ENCODE results near the gene SAMD4A. TPM values are rescaled to one million over a fixed set of nuclear protein-coding genes. Genes with fewer than 3 reads are reported as not detected.

Gene SAMD4A
- total and polyA plus RNA-seq, 2 of the 4 experiments (the other 2 are of a cell fraction): 22.9 to 38.2 TPM

DNA sequence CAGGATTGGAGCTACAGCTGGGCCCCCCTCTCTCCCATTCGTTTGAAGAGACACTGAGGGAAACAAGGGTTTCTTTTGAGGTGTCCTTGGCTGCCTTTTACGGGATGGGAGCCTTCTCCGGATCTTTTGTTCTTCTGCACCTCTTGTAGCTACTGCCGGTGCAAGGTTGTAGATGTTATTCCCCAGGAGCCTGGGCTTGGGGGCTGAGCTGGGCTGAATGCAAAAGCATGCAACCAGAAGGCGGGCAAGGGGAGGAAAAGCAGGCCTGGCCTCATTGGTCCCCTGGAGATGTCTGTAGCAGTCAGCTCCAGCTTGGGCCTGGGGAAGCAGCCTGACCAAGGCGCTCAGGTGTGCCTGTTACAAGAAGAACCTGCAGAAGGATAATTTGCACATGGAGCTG, 225.4 kb downstream of the SAMD4A start:
- Histone ChIP-seq H2AK9ac (replicated peaks; ENCODE audit: low read depth, low read length, poor library complexity) (no peak overlapping the region), H3K36me3 (ENCODE audit: control insufficient read depth, insufficient read depth, low read length) (peaks cover 39% of the 10 kb centered on the region), H2BK20ac (ENCODE audit: low read depth, low read length) (no peak overlapping the region), H3K27ac (ENCODE audit: insufficient read depth, low read length) (no peak overlapping the region), H2BK15ac (ENCODE audit: low read depth, low read length) (no peak overlapping the region), H4K5ac (ENCODE audit: low read depth, low read length) (no peak overlapping the region), H2BK5ac (ENCODE audit: low read depth, low read length, poor library complexity, severe bottlenecking) (no peak overlapping the region), H4K20me1 (ENCODE audit: insufficient read depth, low read length) (0 out of 2 replicates have a peak, but pooled peaks cover 6% of the 10 kb centered on the region), H2BK120ac (ENCODE audit: low read depth, low read length) (no peak overlapping the region), H2AK5ac (ENCODE audit: low read depth, low read length) (no peak overlapping the region), H2AFZ (replicated peaks; ENCODE audit: low read length, poor library complexity) (no peak overlapping the region), H3K27me3 (ENCODE audit: control insufficient read depth, insufficient read depth, low read length) (no peaks in the 10 kb centered on the region), H3K4me2 (ENCODE audit: low read depth, low read length) (no peak overlapping the region), H4K91ac (ENCODE audit: insufficient read depth, low read depth, low read length) (no peak overlapping the region), H3K4me1 (ENCODE audit: control insufficient read depth, insufficient read depth, low read length) (peaks cover 11% of the 10 kb centered on the region), H4K8ac (ENCODE audit: low read depth in 2 of 2, low read length in 2 of 2) (no peak overlapping the region), H3K9ac (ENCODE audit: low read depth, low read length) (no peak overlapping the region), H3K79me1 (ENCODE audit: low read depth in 1 of 2, low read length in 2 of 2) (peaks cover 0 to 13% of the 10 kb centered on the region in 2 experiments; a peak in 2 of 4 replicates), H3K14ac (replicated peaks; ENCODE audit: low read depth, low read length) (no peak overlapping the region), H3K4ac (ENCODE audit: low read depth, low read length) (no peak overlapping the region), H3K4me3 (ENCODE audit: insufficient read depth, low read depth, low read length) (no peak overlapping the region), H3K56ac (ENCODE audit: extremely low read depth, insufficient read depth, low read length) (no peak overlapping the region), H3K23ac (ENCODE audit: low read depth, low read length) (no peak overlapping the region), H3K18ac (ENCODE audit: low read depth, low read length) (no peak overlapping the region), H3K9me3 (ENCODE audit: control insufficient read depth, insufficient read depth, low read length) (peaks cover 7% of the 10 kb centered on the region), H3K9me1 (ENCODE audit: insufficient read depth, low read length) (peaks cover 14% of the 10 kb centered on the region)
- BruUV-seq (replicated peaks): no TSS peak
- ATAC-seq (ENCODE audit: low read depth) (no peak), DNase-seq (no peak)
- intact Hi-C loops (cut with micrococcal nuclease): loop anchor here (5.0 kb wide), 1 partner anchor 425 kb away; no protein-coding TSS in a partner anchor
- ChIA-PET CTCF (interaction anchor here (1.7 kb wide), 1 partner anchor 14 kb away, joined by 5 read pairs; no protein-coding TSS in a partner anchor), POLR2A (ENCODE audit: unreplicated experiment) (no interaction called here)
- dilution Hi-C loops (cut with HindIII; ENCODE audit: low sequenced_read_pairs, unreplicated experiment): no loop called here
- in situ Hi-C loops (cut with MboI; ENCODE audit: low sequenced_read_pairs): no loop called here
- TF ChIP-seq RAD21 (IDR thresholded peaks at IDR 0.05; ENCODE audit: low read length) (no peak), MXI1 (IDR thresholded peaks at IDR 0.05; ENCODE audit: borderline replicate concordance, low read depth, low read length) (no peak), MAZ (IDR thresholded peaks at IDR 0.05; ENCODE audit: borderline replicate concordance, low read depth, low read length) (no peak), NFE2L2 (IDR thresholded peaks at IDR 0.05; ENCODE audit: low read depth, low read length) (no peak), CEBPB (IDR thresholded peaks at IDR 0.05; ENCODE audit: low read depth, low read length) (no peak), FOS (IDR thresholded peaks at IDR 0.05; ENCODE audit: low read depth, low read length) (no peak)
- TF ChIP-seq, protein P1, sequence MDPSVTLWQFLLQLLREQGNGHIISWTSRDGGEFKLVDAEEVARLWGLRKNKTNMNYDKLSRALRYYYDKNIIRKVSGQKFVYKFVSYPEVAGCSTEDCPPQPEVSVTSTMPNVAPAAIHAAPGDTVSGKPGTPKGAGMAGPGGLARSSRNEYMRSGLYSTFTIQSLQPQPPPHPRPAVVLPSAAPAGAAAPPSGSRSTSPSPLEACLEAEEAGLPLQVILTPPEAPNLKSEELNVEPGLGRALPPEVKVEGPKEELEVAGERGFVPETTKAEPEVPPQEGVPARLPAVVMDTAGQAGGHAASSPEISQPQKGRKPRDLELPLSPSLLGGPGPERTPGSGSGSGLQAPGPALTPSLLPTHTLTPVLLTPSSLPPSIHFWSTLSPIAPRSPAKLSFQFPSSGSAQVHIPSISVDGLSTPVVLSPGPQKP (IDR thresholded peaks at IDR 0.05; ENCODE audit: borderline replicate concordance, low read depth, low read length): no peak
- TF ChIP-seq, protein P2, sequence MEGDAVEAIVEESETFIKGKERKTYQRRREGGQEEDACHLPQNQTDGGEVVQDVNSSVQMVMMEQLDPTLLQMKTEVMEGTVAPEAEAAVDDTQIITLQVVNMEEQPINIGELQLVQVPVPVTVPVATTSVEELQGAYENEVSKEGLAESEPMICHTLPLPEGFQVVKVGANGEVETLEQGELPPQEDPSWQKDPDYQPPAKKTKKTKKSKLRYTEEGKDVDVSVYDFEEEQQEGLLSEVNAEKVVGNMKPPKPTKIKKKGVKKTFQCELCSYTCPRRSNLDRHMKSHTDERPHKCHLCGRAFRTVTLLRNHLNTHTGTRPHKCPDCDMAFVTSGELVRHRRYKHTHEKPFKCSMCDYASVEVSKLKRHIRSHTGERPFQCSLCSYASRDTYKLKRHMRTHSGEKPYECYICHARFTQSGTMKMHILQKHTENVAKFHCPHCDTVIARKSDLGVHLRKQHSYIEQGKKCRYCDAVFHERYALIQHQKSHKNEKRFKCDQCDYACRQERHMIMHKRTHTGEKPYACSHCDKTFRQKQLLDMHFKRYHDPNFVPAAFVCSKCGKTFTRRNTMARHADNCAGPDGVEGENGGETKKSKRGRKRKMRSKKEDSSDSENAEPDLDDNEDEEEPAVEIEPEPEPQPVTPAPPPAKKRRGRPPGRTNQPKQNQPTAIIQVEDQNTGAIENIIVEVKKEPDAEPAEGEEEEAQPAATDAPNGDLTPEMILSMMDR (conservative IDR thresholded peaks at IDR 0.05; ENCODE audit: low read depth, low read length): no peak
- 89% methylated on average over 1 of the region's 6 CpGs; no CpG with 5 or more reads in 1 of the 2 experiments for WGBS, 2 experiments (ENCODE audit: extremely low coverage in 2 of 2, insufficient read length in 1 of 2)
